AG04450 (cell line): ENCODE measurements around the gene KRTAP21-2. TPM values are rescaled to one million over a fixed set of nuclear protein-coding genes. Genes with fewer than 3 reads are reported as not detected.

Experiments used
- CTCF ChIA-PET: fragments of 300-600, 350-600 bp; formaldehyde crosslinking; extraction: SDS; loops from one replicate; lab custom pipeline; 2022; ENCODE audit warnings: antibody characterized with exemption, inconsistent platforms; lab: Charles Lee
- POLR2A ChIA-PET: fragments of 350-600 bp; formaldehyde crosslinking; extraction: SDS; loops from one replicate; lab custom pipeline; 2021; ENCODE audit warnings: antibody characterized with exemption, inconsistent platforms; lab: Yijun Ruan, JAX
- DNase-seq: peaks from one replicate; pipeline ENCODE4 v3.0.0-alpha.2; 2011; ENCODE audit warnings: low read depth, low spot score
- H3K27ac ChIP-seq: one replicate; pipeline ENCODE4 v1.5.1; 2012; ENCODE audit warnings: low read depth, low read length, control low read depth
- H3K27me3 ChIP-seq: one replicate; pipeline ENCODE4 v1.6.0; 2012; ENCODE audit warnings: low read length; ENCODE audit not compliant: control insufficient read depth, insufficient read depth
- H3K4me3 ChIP-seq: 2 replicates; pipeline ENCODE4 v1.5.1; 2011; ENCODE audit warnings: mild to moderate bottlenecking, low read depth, low read length, control low read depth
- H3K9me3 ChIP-seq: 2 replicates; pipeline ENCODE4 v1.5.1; 2012; ENCODE audit warnings: low read length; ENCODE audit not compliant: control insufficient read depth, insufficient read depth
- CTCF ChIP-seq: IDR thresholded peaks from 2 replicates; pipeline ENCODE4 v1.5.1; 2011; ENCODE audit warnings: low read depth, low read length, control low read depth, inconsistent platforms
- polyA minus RNA-seq: library from RNA; depleted of rRNA, polyadenylated mRNA; stranded (reverse); fragments of >200 nt; gene quantifications from 2 replicates; pipeline ENCODE4 v1.2.3, GENCODE V29; 2011; rRNA and poly(A)+ RNA removed
- polyA plus RNA-seq: library from polyadenylated mRNA; depleted of rRNA; stranded (reverse); fragments of >200 nt; gene quantifications from 2 replicates; pipeline ENCODE4 v1.2.3, GENCODE V29; 2011; rRNA removed

Gene KRTAP21-2
- polyA plus RNA-seq (not detected in 2 replicates), polyA minus RNA-seq (not detected in 2 replicates)

GRCh38 chr21:30747159-30747558, at the start of gene KRTAP21-2:
TSS of gene KRTAP21-2 (minus strand) at chr21:30747259. CDS start at chr21:30747202, 57 bp downstream.
- no peak for TF ChIP-seq CTCF
- DNase-seq, result no peak
- H3K9me3 ChIP-seq, result peaks cover 8% of the 10 kb centered on the region; the same call in 1 of the 2 replicates
- ChIA-PET CTCF (no interaction called here), POLR2A (no interaction called here)
- no peak within 1 kb of the TSS for H3K27ac ChIP-seq
- H3K4me3 ChIP-seq, result no peak within 1 kb of the TSS
- no peaks in the 10 kb centered on the region for H3K27me3 ChIP-seq

GRCh38 chr21:30793581-30794314, 46.7 kb upstream of the KRTAP21-2 start:
- Histone ChIP-seq H3K9me3 (peaks cover 3% of the 10 kb centered on the region; the same call in 1 of the 2 replicates), H3K27me3 (no peaks in the 10 kb centered on the region), H3K27ac (no peak overlapping the region), H3K4me3 (no peak overlapping the region)
- no peak for TF ChIP-seq CTCF
- CTCF ChIA-PET, result no interaction called here
- DNase-seq, result no peak
- POLR2A ChIA-PET, result no interaction called here

GRCh38 chr21:30779249-30779648, 32.2 kb upstream of the KRTAP21-2 start:
- DNase-seq, result no peak
- POLR2A ChIA-PET, result no interaction called here
- Histone ChIP-seq H3K4me3 (no peak overlapping the region), H3K27me3 (no peaks in the 10 kb centered on the region), H3K27ac (no peak overlapping the region), H3K9me3 (peaks cover 3% of the 10 kb centered on the region)
- no peak for TF ChIP-seq CTCF
- CTCF ChIA-PET, result no interaction called here

- Histone ChIP-seq H3K4me3 (no peak overlapping the region), H3K27ac (no peak overlapping the region), H3K27me3 (no peaks in the 10 kb centered on the region), H3K9me3 (peaks cover 11% of the 10 kb centered on the region; the same call in 1 of the 2 replicates)
- CTCF ChIA-PET, result no interaction called here
- no peak for TF ChIP-seq CTCF
- POLR2A ChIA-PET, result no interaction called here
- no peak for DNase-seq
Measured at GRCh38 chr21:30769724-30770431, 22.8 kb upstream of the KRTAP21-2 start.

- Histone ChIP-seq H3K27ac (no peak overlapping the region), H3K27me3 (no peaks in the 10 kb centered on the region), H3K9me3 (peaks cover 6% of the 10 kb centered on the region), H3K4me3 (no peak overlapping the region)
- ChIA-PET POLR2A (no interaction called here), CTCF (no interaction called here)
- DNase-seq, result no peak
- no peak for TF ChIP-seq CTCF
Measured at GRCh38 chr21:30760776-30761175, 13.7 kb upstream of the KRTAP21-2 start.
